ENCODE measurements around the gene SMAD1.
"Not testable (repeated sequence)": the region's sequence is repeated elsewhere in the genome, so short reads cannot be mapped to it uniquely, and the experiment has no call there.

Gene SMAD1

DNA sequence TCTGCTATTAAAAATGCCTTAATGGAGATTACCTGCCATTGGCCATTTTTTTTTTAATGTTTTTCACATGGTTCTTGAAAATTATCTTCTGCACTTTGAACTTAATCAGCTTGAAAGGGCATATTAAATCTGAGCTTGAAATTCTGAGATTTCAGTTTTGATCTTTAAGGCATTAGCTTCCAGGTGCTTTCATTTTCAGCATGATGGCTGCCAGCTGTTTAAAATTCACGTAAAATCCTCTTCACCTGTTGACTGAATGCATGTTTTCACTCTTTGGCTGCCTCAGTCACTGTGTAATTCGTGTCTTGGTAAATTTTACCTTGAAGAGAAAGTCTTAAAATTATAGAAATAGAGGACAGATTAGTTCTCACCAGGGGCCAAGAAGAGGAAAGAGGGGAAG, 39.6 kb downstream of the SMAD1 start:
- in situ Hi-C loops (cut with HindIII; ENCODE audit: low pct_unique_long_range_greater_than_20kb, low sequenced_read_pairs), result no loop called here
- no peak for DNase-seq (ENCODE audit: low read depth in 1 of 2, low spot score in 1 of 2)
- no peak for TF ChIP-seq JUND (IDR thresholded peaks at IDR 0.05; ENCODE audit: low read depth)

DNA sequence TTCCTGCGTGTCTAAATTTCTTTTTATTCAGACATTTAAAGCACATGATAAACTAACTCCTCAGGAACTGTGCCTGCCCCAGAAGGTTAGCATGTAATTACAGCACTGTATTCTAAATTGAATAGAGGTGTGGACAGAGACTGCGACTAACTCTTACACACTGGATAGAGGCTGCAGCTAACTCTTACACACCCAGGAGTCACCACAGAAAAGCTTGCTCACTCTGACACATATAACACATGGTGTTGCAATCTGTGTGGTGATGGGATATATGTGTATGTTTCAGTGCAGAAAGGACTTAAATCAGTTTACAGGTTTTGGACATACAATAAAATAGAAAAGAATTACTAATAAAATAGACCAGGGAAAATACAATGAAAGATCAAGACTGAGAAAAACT, 41.5 kb downstream of the SMAD1 start:
- DNase-seq (ENCODE audit: low read depth in 1 of 2, low spot score in 1 of 2), result no peak
- TF ChIP-seq JUND (IDR thresholded peaks at IDR 0.05; ENCODE audit: low read depth), result no peak
- in situ Hi-C loops (cut with HindIII; ENCODE audit: low pct_unique_long_range_greater_than_20kb, low sequenced_read_pairs), result no loop called here

DNA sequence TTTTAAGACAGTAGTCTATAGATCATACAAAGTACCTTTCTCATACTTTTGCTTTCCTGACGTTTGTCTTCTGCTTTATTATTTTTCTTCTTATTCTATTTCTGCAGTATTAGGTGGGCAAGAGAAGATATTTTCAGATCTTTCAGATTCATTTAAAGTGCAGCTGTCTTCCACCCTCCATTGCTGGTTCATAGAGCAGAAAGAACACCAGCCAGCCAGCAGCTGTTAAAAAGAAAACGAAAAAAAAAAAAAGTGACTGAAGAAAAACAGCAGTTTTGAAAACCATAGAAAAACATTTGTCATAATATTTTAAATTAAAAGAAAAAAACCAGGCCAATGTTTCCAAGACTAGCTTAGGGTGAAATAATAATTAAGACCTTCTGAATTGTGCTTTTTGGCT, 42.9 kb downstream of the SMAD1 start:
- no peak for DNase-seq (ENCODE audit: low read depth in 1 of 2, low spot score in 1 of 2)
- in situ Hi-C loops (cut with HindIII; ENCODE audit: low pct_unique_long_range_greater_than_20kb, low sequenced_read_pairs), result no loop called here
- no peak for TF ChIP-seq JUND (IDR thresholded peaks at IDR 0.05; ENCODE audit: low read depth)

DNA sequence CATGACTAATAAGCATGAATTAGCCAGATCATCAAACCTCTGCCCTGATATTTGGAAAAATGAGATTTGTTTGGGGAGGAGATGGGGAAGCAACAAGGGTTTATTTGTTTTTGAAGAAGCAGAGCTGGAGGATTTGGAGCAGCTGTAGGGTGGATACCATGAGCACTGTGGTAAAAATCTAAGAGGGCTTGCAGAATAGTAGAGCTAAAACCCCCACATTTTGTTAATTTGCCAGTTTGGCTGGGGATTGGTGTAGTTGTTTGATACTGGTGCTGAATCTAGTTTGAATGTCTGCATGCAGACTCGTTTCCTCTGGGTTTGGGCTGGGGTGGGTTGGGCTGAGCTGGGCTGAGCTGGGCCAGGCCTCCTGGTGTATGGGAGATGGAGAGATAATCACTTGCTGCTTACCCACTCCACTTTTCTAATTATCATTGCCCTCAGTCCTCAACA, 43.7 kb downstream of the SMAD1 start:
- no peak for TF ChIP-seq JUND (IDR thresholded peaks at IDR 0.05; ENCODE audit: low read depth)
- in situ Hi-C loops (cut with HindIII; ENCODE audit: low pct_unique_long_range_greater_than_20kb, low sequenced_read_pairs), result no loop called here
- DNase-seq (ENCODE audit: low read depth in 1 of 2, low spot score in 1 of 2), result no peak

DNA sequence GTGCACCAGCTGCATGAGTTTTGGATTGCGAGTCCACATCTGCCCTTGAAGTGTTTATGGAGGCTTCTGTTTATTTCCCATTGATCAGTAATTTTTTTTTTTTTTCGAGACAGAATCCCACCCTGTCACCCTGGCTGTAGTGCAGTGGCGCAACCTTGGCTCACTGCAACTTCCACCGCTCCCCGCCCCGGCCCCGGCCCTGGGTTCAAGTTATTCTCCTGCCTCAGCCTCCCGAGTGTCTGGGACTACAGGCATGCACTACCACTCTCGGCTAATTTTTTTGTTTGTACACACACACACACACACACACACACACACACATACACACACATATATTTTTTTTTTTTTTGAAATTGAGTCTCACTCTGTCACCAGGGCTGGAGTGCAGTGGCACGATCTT, 46.1 kb downstream of the SMAD1 start:
- in situ Hi-C loops (cut with HindIII; ENCODE audit: low pct_unique_long_range_greater_than_20kb, low sequenced_read_pairs), result no loop called here
- TF ChIP-seq JUND (IDR thresholded peaks at IDR 0.05; ENCODE audit: low read depth), result no peak
- no peak for DNase-seq (ENCODE audit: low read depth in 1 of 2, low spot score in 1 of 2)

- TF ChIP-seq JUND (IDR thresholded peaks at IDR 0.05; ENCODE audit: low read depth), result no peak
- no peak for DNase-seq (ENCODE audit: low read depth in 1 of 2, low spot score in 1 of 2)
- in situ Hi-C loops (cut with HindIII; ENCODE audit: low pct_unique_long_range_greater_than_20kb, low sequenced_read_pairs), result no loop called here
Measured at GRCh38 chr4:145528601-145529000, 46.9 kb downstream of the SMAD1 start.

DNA sequence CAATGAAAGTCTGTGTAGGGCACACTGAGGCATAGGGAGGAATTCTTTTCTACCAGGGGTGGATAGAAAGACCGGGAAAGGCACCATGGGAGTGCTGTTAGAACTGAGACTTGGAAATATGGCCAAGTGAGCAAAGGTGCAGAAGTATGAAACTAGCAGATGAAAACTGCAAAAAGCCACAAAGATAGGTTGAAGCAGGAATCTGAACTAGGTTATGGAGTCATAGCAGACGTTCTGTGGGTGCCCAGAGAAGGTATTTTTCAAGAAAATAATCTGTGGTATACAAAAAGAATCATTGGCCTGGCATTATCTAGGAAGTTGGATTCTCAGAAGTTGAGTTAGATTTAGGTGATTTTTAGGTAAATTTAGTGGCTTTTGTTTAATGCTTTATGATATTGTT, 48.5 kb downstream of the SMAD1 start:
- DNase-seq (ENCODE audit: low read depth in 1 of 2, low spot score in 1 of 2), result no peak
- no peak for TF ChIP-seq JUND (IDR thresholded peaks at IDR 0.05; ENCODE audit: low read depth)
- in situ Hi-C loops (cut with HindIII; ENCODE audit: low pct_unique_long_range_greater_than_20kb, low sequenced_read_pairs), result no loop called here

DNA sequence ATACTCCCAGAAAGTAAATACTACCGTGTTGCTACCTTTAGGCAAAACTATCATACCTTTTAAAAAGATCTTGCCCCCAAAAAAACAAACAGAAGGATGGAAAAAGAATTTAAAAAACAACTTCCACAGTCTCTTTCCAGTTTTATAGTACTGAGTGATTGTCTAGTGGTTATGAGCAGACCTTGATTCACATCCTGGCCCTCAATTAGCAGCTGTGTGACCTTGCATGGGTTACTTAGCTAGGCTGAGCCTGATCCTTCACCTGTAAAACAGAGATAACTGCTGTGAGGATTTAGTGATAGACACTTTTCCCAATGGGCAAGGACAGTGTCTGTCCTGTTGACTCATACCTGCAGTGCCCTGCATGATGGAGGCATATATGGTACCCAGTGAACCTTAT, 49.0 kb downstream of the SMAD1 start:
- no peak for TF ChIP-seq JUND (IDR thresholded peaks at IDR 0.05; ENCODE audit: low read depth)
- DNase-seq (ENCODE audit: low read depth in 1 of 2, low spot score in 1 of 2), result no peak
- in situ Hi-C loops (cut with HindIII; ENCODE audit: low pct_unique_long_range_greater_than_20kb, low sequenced_read_pairs), result no loop called here

DNA sequence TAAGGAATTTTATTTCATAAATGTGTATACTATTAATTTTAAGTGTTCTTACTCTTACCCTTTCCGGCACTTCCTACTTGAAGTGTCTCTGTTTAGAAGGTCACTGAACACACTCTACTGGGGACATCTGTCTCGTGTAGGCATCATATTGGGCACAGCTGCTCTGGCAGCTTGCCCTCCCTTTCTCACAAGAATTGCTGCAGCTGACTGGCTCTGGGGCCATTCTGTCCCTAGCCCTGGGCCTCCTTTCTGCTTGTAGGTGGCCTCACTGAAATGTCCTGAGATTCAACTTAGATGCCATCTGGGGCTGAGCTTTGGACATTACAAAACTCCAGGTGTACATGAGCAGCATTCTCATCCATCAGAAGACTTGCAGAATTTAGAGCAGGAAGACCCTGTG, 49.6 kb downstream of the SMAD1 start:
- TF ChIP-seq JUND (IDR thresholded peaks at IDR 0.05; ENCODE audit: low read depth), result no peak
- in situ Hi-C loops (cut with HindIII; ENCODE audit: low pct_unique_long_range_greater_than_20kb, low sequenced_read_pairs), result no loop called here
- no peak for DNase-seq (ENCODE audit: low read depth in 1 of 2, low spot score in 1 of 2)

- TF ChIP-seq JUND (IDR thresholded peaks at IDR 0.05; ENCODE audit: low read depth), result no peak
- no peak for DNase-seq (ENCODE audit: low read depth in 1 of 2, low spot score in 1 of 2)
- in situ Hi-C loops (cut with HindIII; ENCODE audit: low pct_unique_long_range_greater_than_20kb, low sequenced_read_pairs), result no loop called here
Measured at GRCh38 chr4:145531859-145532258, 50.2 kb downstream of the SMAD1 start.

- no peak for TF ChIP-seq JUND (IDR thresholded peaks at IDR 0.05; ENCODE audit: low read depth)
- in situ Hi-C loops (cut with HindIII; ENCODE audit: low pct_unique_long_range_greater_than_20kb, low sequenced_read_pairs), result no loop called here
- DNase-seq (ENCODE audit: low read depth in 1 of 2, low spot score in 1 of 2), result no peak
Measured at GRCh38 chr4:145533001-145533400, 51.3 kb downstream of the SMAD1 start.

DNA sequence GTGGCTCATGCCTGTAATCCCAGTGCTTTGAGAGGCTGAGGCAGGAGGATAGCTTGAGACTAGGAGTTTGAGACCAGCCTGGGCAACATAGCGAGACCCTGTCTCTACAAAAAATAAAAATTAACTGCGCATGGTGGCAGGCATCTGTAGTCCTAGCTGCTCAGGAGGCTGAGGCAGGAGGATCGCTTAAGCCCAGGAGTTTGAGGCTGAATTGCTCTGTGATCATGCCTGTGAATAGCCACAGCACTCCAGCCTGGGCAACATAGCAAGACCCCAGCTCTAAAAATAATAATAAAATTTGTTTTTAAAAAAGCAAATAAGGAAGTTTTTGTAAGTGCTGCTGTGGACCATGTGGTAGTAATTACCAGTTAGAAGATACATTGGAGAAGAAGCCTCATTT, 51.8 kb downstream of the SMAD1 start:
- not testable (repeated sequence) for DNase-seq (ENCODE audit: low read depth in 1 of 2, low spot score in 1 of 2)

GRCh38 chr4:145533961-145534360, 52.3 kb downstream of the SMAD1 start:
- no peak for DNase-seq (ENCODE audit: low read depth in 1 of 2, low spot score in 1 of 2)
- in situ Hi-C loops (cut with HindIII; ENCODE audit: low pct_unique_long_range_greater_than_20kb, low sequenced_read_pairs), result no loop called here
- TF ChIP-seq JUND (IDR thresholded peaks at IDR 0.05; ENCODE audit: low read depth), result no peak

More for the DNA sequence above, 51.8 kb downstream of the SMAD1 start:
- in situ Hi-C loops (cut with HindIII; ENCODE audit: low pct_unique_long_range_greater_than_20kb, low sequenced_read_pairs), result not testable (repeated sequence)

DNA sequence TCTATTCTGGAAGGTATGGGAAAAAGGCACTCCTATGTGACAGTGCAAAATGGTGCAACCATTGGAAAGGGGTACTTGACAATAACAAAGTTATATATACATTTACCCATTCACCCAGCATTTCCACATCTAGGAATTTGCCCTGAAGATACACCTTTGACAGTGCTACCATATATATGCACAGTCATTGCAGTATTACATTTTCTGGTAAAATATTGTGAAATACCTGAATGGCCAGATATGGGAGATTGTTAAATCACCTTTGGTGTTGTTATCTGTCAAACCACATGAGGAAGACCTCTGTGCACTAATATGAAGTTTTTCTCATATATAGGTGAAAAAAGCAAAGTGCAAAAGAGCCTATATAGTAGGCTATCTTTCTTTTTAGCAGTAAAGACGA, 53.5 kb downstream of the SMAD1 start:
- TF ChIP-seq JUND (IDR thresholded peaks at IDR 0.05; ENCODE audit: low read depth), result no peak

More for the DNA sequence above, 53.5 kb downstream of the SMAD1 start:
- DNase-seq (ENCODE audit: low read depth in 1 of 2, low spot score in 1 of 2), result no peak
- in situ Hi-C loops (cut with HindIII; ENCODE audit: low pct_unique_long_range_greater_than_20kb, low sequenced_read_pairs), result no loop called here

Data from T47D (cell line).